Ovary (tissue), 9 donors: ENCODE results near the gene TPST1. TPM values are rescaled to one million over a fixed set of nuclear protein-coding genes. Genes with fewer than 3 reads are reported as not detected.

ENCODE experiments used
- DNase-seq, 5 donors: peaks; one replicate each; pipeline ENCODE4 v3.0.0-alpha.2; 2019 to 2020
- H3K27ac ChIP-seq, 2 donors: fragments of 200-600 bp; one replicate each; pipeline versions ENCODE4 v1.5.1 to v1.8.0; 2019 to 2022
- H3K27me3 ChIP-seq: fragments of 200-600 bp; one replicate; pipeline ENCODE4 v1.8.0; 2022
- H3K36me3 ChIP-seq: fragments of 200-600 bp; sonication (generic); one replicate; pipeline ENCODE4 v1.5.1; 2019
- H3K4me1 ChIP-seq: one replicate; pipeline ENCODE4 v1.8.1; 2013; ENCODE audit warnings: mild to moderate bottlenecking, moderate library complexity; ENCODE audit not compliant: insufficient read depth
- H3K4me3 ChIP-seq: fragments of 200-600 bp; sonication (generic); one replicate; pipeline ENCODE4 v1.5.1; 2017
- H3K9me3 ChIP-seq, 2 donors: fragments of 200-600 bp in 1 of 2; sonication (generic) in 1 of 2; one replicate each; pipeline versions ENCODE4 v1.5.1 to v1.8.1; 2013 to 2019; ENCODE audit warnings: mild to moderate bottlenecking in 1 of 2, moderate library complexity in 1 of 2
- CTCF ChIP-seq, 3 donors: fragments of 450-650 bp in 2 of 3; fragments of 200-600 bp in 1 of 3; IDR thresholded peaks; one replicate each; pipeline versions ENCODE4 v1.5.1 to v1.8.0; 2016 to 2022; ENCODE audit warnings: antibody characterized with exemption in 3 of 3, mild to moderate bottlenecking in 1 of 3
- EP300 ChIP-seq: sonication (generic); formaldehyde crosslinking; IDR thresholded peaks from one replicate; pipeline ENCODE4 v1.6.1; 2017; ENCODE audit warnings: antibody characterized with exemption
- POLR2A ChIP-seq: fragments of 450-650 bp; IDR thresholded peaks from one replicate; pipeline ENCODE4 v1.6.1; 2017; ENCODE audit warnings: antibody characterized with exemption, mild to moderate bottlenecking, moderate library complexity
- WGBS, 3 donors: extraction: QIAGEN DNeasy Blood & Tissue Kit in 1 of 3; methylation state at CpG; one replicate each; pipeline versions ENCODE4 v1.1.5 to v1.1.7; 2013 to 2017; 5-methylcytosine and 5-hydroxymethylcytosine counted together
- intact Hi-C, 4 donors: fragments of 100-400 bp; cut with DNase I; formaldehyde crosslinking; loops; one replicate each; pipeline versions ENCODE4 v1.11.0 to v1.15.1; 2022 to 2023
- polyA plus RNA-seq, 2 donors: library from polyadenylated mRNA; stranded (reverse); fragments of 200-250 nt in 1 of 2; fragments of 350-450 nt in 1 of 2; fragmentation: Illumina TruSeq in 1 of 2; extraction: RNeasy Lipid Tissue Mini Kit (QIAGEN cat#74804) in 1 of 2; gene quantifications; one replicate each; pipeline ENCODE4 v1.2.3, GENCODE V29; 2013 to 2014
- total RNA-seq, 7 donors: library from RNA; depleted of rRNA in 2 of 7; stranded (reverse); fragments of >200 nt in 2 of 7; fragmentation: NEBNext Ultra II Directional in 3 of 7; extraction: Animal tissue kit (Norgen Biotek cat#: 25700) in 3 of 7; gene quantifications; one replicate each; pipeline versions ENCODE4 v1.1.0 to v1.2.4, GENCODE V29; 2016 to 2023
- donor health status: DM: no; HTN: no; CAD: no; lungs with moderate emphysema.
- donor health status: DM: no; HTN: no; CAD: no.
- donor health status: Bipolar disorder and iron deficiency.
- donor health status: DM: yes; HTN: yes; CAD: no.
- donor health status: DM: no; HTN: no; CAD: no.
- donor health status: DM: yes; HTN: yes; CAD: no.

TPST1 gene
- total and polyA plus RNA-seq, 9 donors: 18.9 to 42.6 (median 30.3) TPM

- TF ChIP-seq EP300 (no peak), POLR2A (no peak)
- Histone ChIP-seq H3K36me3 (no peaks in the 10 kb centered on the region), H3K9me3 (no peaks in the 10 kb centered on the region), H3K27ac (no peak overlapping the region), H3K27me3 (no peaks in the 10 kb centered on the region), H3K4me1 (peaks cover 9% of the 10 kb centered on the region), H3K4me3 (no peak overlapping the region)
- 25 to 42% (median 32%) methylated on average over 8 of the region's 8 CpGs for WGBS, 3 donors
- intact Hi-C loops: no loop called here
- DNase-seq: peak in 2 of 5 donors; percentile 27 to 28
These were observed 76.8 kb downstream of the TPST1 start for GRCh38 chr7:66281678-66282590.

- Histone ChIP-seq H3K4me1 (peaks cover 9% of the 10 kb centered on the region), H3K27ac (no peak overlapping the region), H3K27me3 (no peaks in the 10 kb centered on the region), H3K36me3 (no peaks in the 10 kb centered on the region), H3K4me3 (no peak overlapping the region), H3K9me3 (no peaks in the 10 kb centered on the region)
- 72 to 89% (median 79%) methylated on average over 6 of the region's 6 CpGs for WGBS, 3 donors
- DNase-seq: no peak
- no peak for TF ChIP-seq POLR2A
- no peak for TF ChIP-seq CTCF (IDR thresholded peaks at IDR 0.05)
- TF ChIP-seq EP300: no peak
- intact Hi-C loops: no loop called here
These were observed 77.4 kb downstream of the TPST1 start for GRCh38 chr7:66282591-66282935.

- TF ChIP-seq EP300: no peak
- TF ChIP-seq POLR2A: no peak
- no peak for TF ChIP-seq CTCF (IDR thresholded peaks at IDR 0.05)
- DNase-seq: no peak
- no peak overlapping the region for H3K27ac ChIP-seq
- 85 to 86% (median 86%) methylated on average over 5 of the region's 5 CpGs for WGBS, 3 donors
- H3K36me3 ChIP-seq: no peaks in the 10 kb centered on the region
- H3K9me3 ChIP-seq: no peaks in the 10 kb centered on the region
- H3K27me3 ChIP-seq: no peaks in the 10 kb centered on the region
- intact Hi-C loops: no loop called here
- H3K4me1 ChIP-seq: peaks cover 9% of the 10 kb centered on the region
- H3K4me3 ChIP-seq: no peak overlapping the region
These were observed 78.1 kb downstream of the TPST1 start for GRCh38 chr7:66283003-66283920.

- 36 to 83% (median 56%) methylated on average over 1 of the region's 1 CpG for WGBS, 3 donors
- no peak for DNase-seq
These were observed 90.9 kb downstream of the TPST1 start for GRCh38 chr7:66296001-66296521.

More at GRCh38 chr7:66296001-66296521, 90.9 kb downstream of the TPST1 start:
- Histone ChIP-seq H3K27ac (no peak overlapping the region), H3K4me3 (no peak overlapping the region), H3K27me3 (no peaks in the 10 kb centered on the region), H3K36me3 (no peaks in the 10 kb centered on the region), H3K4me1 (no peaks in the 10 kb centered on the region), H3K9me3 (no peaks in the 10 kb centered on the region)
- intact Hi-C loops: no loop called here
- TF ChIP-seq CTCF (IDR thresholded peaks at IDR 0.05) (no peak), EP300 (no peak), POLR2A (no peak)
